OCI-LY7 (cell line): Measurements from ENCODE around the gene TSACC. TPM values are rescaled to one million over a fixed set of nuclear protein-coding genes. Genes with fewer than 3 reads are reported as not detected.

Source experiments
- BruUV-seq: library from RNA; stranded (reverse); fragments of 400-500 nt; replicated peaks from 2 replicates; lab custom pipeline; 2021; lab: Mats Ljungman, UMichigan
- CTCF ChIA-PET: fragments of 300-600 bp; sonication (Branson Sonifier 250); formaldehyde crosslinking; loops from one replicate; lab custom pipeline; 2022; ENCODE audit warnings: antibody characterized with exemption; ENCODE audit not compliant: unreplicated experiment; lab: Charles Lee
- POLR2A ChIA-PET: fragments of 300-600 bp; sonication (Branson Sonifier 250); formaldehyde crosslinking; loops from one replicate; lab custom pipeline; 2022; ENCODE audit warnings: antibody characterized with exemption; lab: Charles Lee
- DNase-seq: peaks from one replicate; pipeline ENCODE4 v3.0.0-alpha.2; 2015; ENCODE audit warnings: low spot score
- H2AFZ ChIP-seq: fragments of 200-600 bp; sonication (generic), shearing (Covaris generic); 2 replicates; pipeline ENCODE4 v1.6.1; 2014; ENCODE audit warnings: mild to moderate bottlenecking, antibody characterized with exemption, low read length, moderate library complexity
- H3K27ac ChIP-seq: fragments of 200-600 bp; sonication (generic); 2 replicates; pipeline ENCODE4 v1.5.1; 2014; ENCODE audit warnings: mixed run types, low read depth, mild to moderate bottlenecking, moderate library complexity, low read length, inconsistent platforms; ENCODE audit not compliant: poor library complexity, severe bottlenecking
- H3K36me3 ChIP-seq: fragments of 200-600 bp; sonication (generic); 2 replicates; pipeline ENCODE4 v1.6.1; 2014; ENCODE audit warnings: mild to moderate bottlenecking, antibody characterized with exemption, low read length, moderate library complexity, mixed read lengths; ENCODE audit not compliant: insufficient read depth
- H3K4me1 ChIP-seq: fragments of 200-600 bp; sonication (generic); 2 replicates; pipeline ENCODE4 v1.5.1; 2014; ENCODE audit warnings: mild to moderate bottlenecking, low read length; ENCODE audit not compliant: insufficient read depth, poor library complexity, severe bottlenecking
- H3K4me2 ChIP-seq: fragments of 200-600 bp; sonication (generic); 2 replicates; pipeline ENCODE4 v1.6.1; 2014; ENCODE audit warnings: mild to moderate bottlenecking, low read length
- H3K4me3 ChIP-seq: fragments of 200-600 bp; sonication (generic); 2 replicates; pipeline ENCODE4 v1.5.1; 2014; ENCODE audit warnings: mild to moderate bottlenecking, low read depth, low read length; ENCODE audit not compliant: poor library complexity, severe bottlenecking
- H3K79me2 ChIP-seq: fragments of 200-600 bp; sonication (generic); 2 replicates; pipeline ENCODE4 v1.6.1; 2016; ENCODE audit warnings: low read depth, mild to moderate bottlenecking, low read length, moderate library complexity, mixed read lengths; ENCODE audit not compliant: insufficient read depth
- H3K9me2 ChIP-seq: fragments of 200-600 bp; sonication (generic); 2 replicates; pipeline ENCODE4 v1.6.1; 2016; ENCODE audit warnings: mild to moderate bottlenecking, low read length, mixed read lengths; ENCODE audit not compliant: insufficient read depth
- H3K9me3 ChIP-seq: fragments of 200-600 bp; sonication (generic); 2 replicates; pipeline ENCODE4 v1.6.1; 2014; ENCODE audit warnings: mild to moderate bottlenecking, mixed run types, low read length, mixed read lengths
- H4K20me1 ChIP-seq: fragments of 200-600 bp; sonication (generic); 2 replicates; pipeline ENCODE4 v1.6.1; 2014; ENCODE audit warnings: mild to moderate bottlenecking, antibody characterized with exemption, low read length, moderate library complexity, mixed read lengths; ENCODE audit not compliant: insufficient read depth
- CTCF ChIP-seq: fragments of 200-600 bp; sonication (generic); conservative IDR thresholded peaks from 2 replicates; pipeline ENCODE4 v1.5.1; 2014; ENCODE audit warnings: mild to moderate bottlenecking, antibody characterized with exemption, low read length, moderate library complexity, mixed read lengths
- EZH2phosphoT487 ChIP-seq: fragments of 200-600 bp; sonication (generic); IDR thresholded peaks from 2 replicates; pipeline ENCODE4 v1.6.1; 2018; ENCODE audit warnings: low read depth, borderline replicate concordance, mild to moderate bottlenecking, mixed run types, antibody characterized with exemption, low read length, moderate library complexity, mixed read lengths
- intact Hi-C: fragments of 100-400 bp; cut with micrococcal nuclease; formaldehyde crosslinking; loops from one replicate; pipeline ENCODE4 v1.10.0; 2022; ENCODE audit not compliant: unreplicated experiment
- total RNA-seq, 2 experiments: library from RNA; depleted of rRNA in 1 of 2; stranded (reverse); fragments of >200 nt in 1 of 2; shearing (Covaris generic) in 1 of 2; gene quantifications; 2 replicates each; pipeline ENCODE4 v1.2.3, GENCODE V29; 2014 to 2022

TSACC gene
- total RNA-seq, 2 experiments from 2014 or later, result 2.0 to 2.3 TPM

- H3K79me2 ChIP-seq, result no peaks in the 10 kb centered on the region
- no peak overlapping the region for H3K27ac ChIP-seq
- DNase-seq, result no peak
- no peak overlapping the region for H3K4me2 ChIP-seq
- H3K4me1 ChIP-seq, result peaks cover 3% of the 10 kb centered on the region
- H2AFZ ChIP-seq, result no peak overlapping the region
- TF ChIP-seq CTCF, result no peak
- no peak for TF ChIP-seq EZH2phosphoT487
- H3K36me3 ChIP-seq, result no peaks in the 10 kb centered on the region
- H3K9me3 ChIP-seq, result no peaks in the 10 kb centered on the region
- no peaks in the 10 kb centered on the region for H3K9me2 ChIP-seq
- BruUV-seq, result no TSS peak
- no peak overlapping the region for H3K4me3 ChIP-seq
- intact Hi-C loops, result no loop called here
- no peaks in the 10 kb centered on the region for H4K20me1 ChIP-seq
- ChIA-PET CTCF (no interaction called here), POLR2A (interaction anchor here (0.5 kb wide), 1 partner anchor 1594 kb away, joined by 6 read pairs; no protein-coding TSS in a partner anchor)
Measured at GRCh38 chr1:156387870-156388173, 49.5 kb downstream of the TSACC start.

GRCh38 chr1:156388174-156389137, 50.1 kb downstream of the TSACC start:
- Histone ChIP-seq H3K79me2 (no peaks in the 10 kb centered on the region), H3K9me2 (no peaks in the 10 kb centered on the region), H3K27ac (no peak overlapping the region), H3K36me3 (no peaks in the 10 kb centered on the region), H3K9me3 (no peaks in the 10 kb centered on the region), H3K4me3 (no peak overlapping the region), H3K4me1 (peaks cover 3% of the 10 kb centered on the region), H2AFZ (no peak overlapping the region), H3K4me2 (no peak overlapping the region), H4K20me1 (no peaks in the 10 kb centered on the region)
- intact Hi-C loops, result no loop called here
- BruUV-seq, result no TSS peak
- CTCF ChIA-PET, result no interaction called here
- POLR2A ChIA-PET, result no interaction called here
- no peak for DNase-seq
- TF ChIP-seq EZH2phosphoT487, result peak; percentile 80; the same call in 1 of the 2 replicates
- no peak for TF ChIP-seq CTCF

- POLR2A ChIA-PET, result interaction anchor here (0.6 kb wide), 1 partner anchor 19 kb away, joined by 3 read pairs; no protein-coding TSS in a partner anchor
Measured at GRCh38 chr1:156389311-156389710, 51.0 kb downstream of the TSACC start.

More at GRCh38 chr1:156389311-156389710, 51.0 kb downstream of the TSACC start:
- DNase-seq, result no peak
- Histone ChIP-seq H3K9me3 (no peaks in the 10 kb centered on the region), H3K4me3 (no peak overlapping the region), H3K79me2 (no peaks in the 10 kb centered on the region), H3K4me2 (no peak overlapping the region), H4K20me1 (no peaks in the 10 kb centered on the region), H2AFZ (no peak overlapping the region), H3K4me1 (peaks cover 3% of the 10 kb centered on the region), H3K27ac (no peak overlapping the region), H3K36me3 (no peaks in the 10 kb centered on the region), H3K9me2 (no peaks in the 10 kb centered on the region)
- BruUV-seq, result no TSS peak
- TF ChIP-seq EZH2phosphoT487 (no peak), CTCF (no peak)
- intact Hi-C loops, result no loop called here
- CTCF ChIA-PET, result no interaction called here
